H1 (cell line): ENCODE results near the gene PTGER3. TPM values are rescaled to one million over a fixed set of nuclear protein-coding genes. Genes with fewer than 3 reads are reported as not detected.

Experiments used
- CTCF ChIA-PET: fragments of 300-600 bp; sonication (Branson Sonifier 250); formaldehyde crosslinking; loops from one replicate; lab custom pipeline; 2021; ENCODE audit not compliant: partially characterized antibody; lab: Charles Lee
- POLR2A ChIA-PET: fragments of 300-600 bp; sonication (Branson Sonifier 250); formaldehyde crosslinking; loops from one replicate; lab custom pipeline; 2021; ENCODE audit warnings: inconsistent platforms; ENCODE audit not compliant: partially characterized antibody; lab: Charles Lee
- DNase-seq, 2 experiments: peaks; one replicate each; pipeline versions ENCODE4 v3.0.0 to v3.0.0-alpha.2; 2010 to 2022; ENCODE audit warnings: low spot score in 2 of 2, low read depth in 1 of 2, mixed read lengths in 1 of 2
- FAIRE-seq: peaks from 2 replicates; lab custom pipeline; 2011; peaks lifted over from hg19 to GRCh38; lab: Jason Lieb, UNC
- H2AFZ ChIP-seq: 2 replicates; pipeline ENCODE4 v1.8.1; 2012; ENCODE audit warnings: low read length, inconsistent platforms
- H2AK5ac ChIP-seq: 2 replicates; pipeline ENCODE4 v1.6.1; 2013; ENCODE audit warnings: low read depth, low read length
- H2BK120ac ChIP-seq: replicated peaks from 2 replicates; pipeline ENCODE3; 2013; ENCODE audit warnings: low read depth, low read length, inconsistent platforms
- H2BK12ac ChIP-seq: 2 replicates; pipeline ENCODE4 v1.6.1; 2013; ENCODE audit warnings: low read depth, low read length
- H2BK15ac ChIP-seq: 2 replicates; pipeline ENCODE4 v1.6.1; 2013; ENCODE audit warnings: low read length
- H2BK20ac ChIP-seq: 2 replicates; pipeline ENCODE4 v1.6.1; 2013; ENCODE audit warnings: low read length
- H2BK5ac ChIP-seq: 2 replicates; pipeline ENCODE4 v1.6.1; 2013; ENCODE audit warnings: low read depth, low read length
- H3K14ac ChIP-seq: 2 replicates; pipeline ENCODE4 v1.6.1; 2013; ENCODE audit warnings: inconsistent platforms; ENCODE audit not compliant: insufficient read length
- H3K18ac ChIP-seq: 2 replicates; pipeline ENCODE4 v1.6.1; 2013; ENCODE audit warnings: low read length; ENCODE audit errors: extremely low read depth
- H3K23ac ChIP-seq: 2 replicates; pipeline ENCODE4 v1.6.1; 2013; ENCODE audit warnings: inconsistent platforms; ENCODE audit not compliant: insufficient read length
- H3K23me2 ChIP-seq: 2 replicates; pipeline ENCODE4 v1.6.1; 2013; ENCODE audit warnings: low read depth, low read length
- H3K27ac ChIP-seq: 2 replicates; pipeline ENCODE4 v1.6.1; 2011; ENCODE audit warnings: low read depth, low read length, inconsistent platforms
- H3K27me3 ChIP-seq, 4 experiments: replicated peaks in 1 of 4; 1 replicate in 1 of 4; 2 replicates in 3 of 4; pipeline versions ENCODE4 v1.6.1 to v1.8.1; 2011 to 2013; ENCODE audit warnings: low read length in 3 of 4, mild to moderate bottlenecking in 3 of 4, inconsistent platforms in 2 of 4, mixed read lengths in 2 of 4, moderate library complexity in 1 of 4; ENCODE audit not compliant: control insufficient read depth in 3 of 4, insufficient read depth in 3 of 4; ENCODE audit errors: extremely low read depth in 1 of 4
- H3K36me3 ChIP-seq, 4 experiments: 2 replicates each; pipeline versions ENCODE4 v1.6.1 to v1.8.1; 2011 to 2013; ENCODE audit warnings: mild to moderate bottlenecking in 4 of 4, low read length in 3 of 4, moderate library complexity in 2 of 4, control low read depth in 1 of 4, inconsistent platforms in 1 of 4; ENCODE audit not compliant: insufficient read depth in 4 of 4, control insufficient read depth in 2 of 4
- H3K4ac ChIP-seq: replicated peaks from 2 replicates; pipeline ENCODE3; 2013; ENCODE audit warnings: low read length, low read depth, mixed read lengths, inconsistent platforms; ENCODE audit not compliant: insufficient read length
- H3K4me1 ChIP-seq, 4 experiments: replicated peaks in 1 of 4; 1 replicate in 1 of 4; 2 replicates in 3 of 4; pipeline versions ENCODE4 v1.6.1 to v1.8.1; 2011 to 2013; ENCODE audit warnings: low read length in 3 of 4, inconsistent platforms in 2 of 4, mixed read lengths in 1 of 4; ENCODE audit not compliant: insufficient read depth in 4 of 4, control insufficient read depth in 3 of 4
- H3K4me2 ChIP-seq, 2 experiments: 2 replicates each; pipeline versions ENCODE4 v1.6.1 to v1.8.1; 2011 to 2013; ENCODE audit warnings: low read depth in 2 of 2, low read length in 2 of 2, control low read depth in 1 of 2, inconsistent platforms in 1 of 2, mild to moderate bottlenecking in 1 of 2; ENCODE audit not compliant: insufficient read depth in 1 of 2
- H3K4me3 ChIP-seq, 4 experiments: fragments of 200-600, 300-600 bp in 1 of 4; sonication (generic), shearing (Covaris generic), sonication (Bioruptor Twin) in 1 of 4; 2 replicates each; pipeline versions ENCODE4 v1.5.1 to v1.8.1; 2011 to 2016; ENCODE audit warnings: low read length in 4 of 4, low read depth in 3 of 4, control low read depth in 2 of 4, inconsistent platforms in 2 of 4, mild to moderate bottlenecking in 2 of 4, mixed read lengths in 1 of 4, moderate library complexity in 1 of 4; ENCODE audit not compliant: insufficient read depth in 2 of 4; ENCODE audit errors: extremely low read depth in 1 of 4
- H3K56ac ChIP-seq: replicated peaks from 2 replicates; pipeline ENCODE3; 2013; ENCODE audit warnings: low read depth, mild to moderate bottlenecking, mixed read lengths, low read length, inconsistent platforms; ENCODE audit not compliant: insufficient read length
- H3K79me1 ChIP-seq: 2 replicates; pipeline ENCODE4 v1.6.1; 2013; ENCODE audit warnings: low read depth, low read length, control low read depth
- H3K79me2 ChIP-seq, 2 experiments: 2 replicates each; pipeline versions ENCODE4 v1.6.1 to v1.8.1; 2012 to 2013; ENCODE audit warnings: low read length in 2 of 2, mild to moderate bottlenecking in 2 of 2, inconsistent platforms in 1 of 2; ENCODE audit not compliant: insufficient read depth in 2 of 2, control insufficient read depth in 1 of 2
- H3K9ac ChIP-seq, 4 experiments: replicated peaks in 1 of 4; 1 replicate in 1 of 4; 2 replicates in 3 of 4; pipeline versions ENCODE4 v1.6.1 to v1.8.1; 2011 to 2013; ENCODE audit warnings: low read depth in 3 of 4, low read length in 3 of 4, control low read depth in 2 of 4, mild to moderate bottlenecking in 2 of 4, moderate library complexity in 2 of 4, inconsistent platforms in 1 of 4; ENCODE audit errors: extremely low read depth in 1 of 4
- H3K9me3 ChIP-seq, 2 experiments: 2 replicates each; pipeline versions ENCODE4 v1.6.1 to v1.8.1; 2012 to 2013; ENCODE audit warnings: mild to moderate bottlenecking in 2 of 2, moderate library complexity in 2 of 2, control low read depth in 1 of 2, inconsistent platforms in 1 of 2, low read depth in 1 of 2, low read length in 1 of 2, mixed read lengths in 1 of 2; ENCODE audit not compliant: insufficient read depth in 2 of 2
- H4K20me1 ChIP-seq, 2 experiments: replicated peaks in 1 of 2; 2 replicates each; pipeline versions ENCODE3 to v1.8.1; 2011 to 2013; ENCODE audit warnings: inconsistent platforms in 2 of 2, low read length in 2 of 2, mild to moderate bottlenecking in 1 of 2; ENCODE audit not compliant: insufficient read depth in 2 of 2, control insufficient read depth in 1 of 2
- H4K5ac ChIP-seq: 2 replicates; pipeline ENCODE4 v1.6.1; 2013; ENCODE audit warnings: low read length, low read depth, mixed read lengths, inconsistent platforms; ENCODE audit not compliant: insufficient read length
- H4K8ac ChIP-seq: 2 replicates; pipeline ENCODE4 v1.8.0; 2013; ENCODE audit warnings: mild to moderate bottlenecking, moderate library complexity, low read length, inconsistent platforms; ENCODE audit not compliant: insufficient read depth; ENCODE audit errors: extremely low read depth
- H4K91ac ChIP-seq: replicated peaks from 2 replicates; pipeline ENCODE3; 2013; ENCODE audit warnings: low read length, mixed read lengths, inconsistent platforms; ENCODE audit not compliant: insufficient read length
- HDAC6 ChIP-seq: IDR thresholded peaks from one replicate; pipeline ENCODE4 v1.7.1; 2012; ENCODE audit warnings: low read depth, mild to moderate bottlenecking, inconsistent platforms, low read length, moderate library complexity
- KDM5A ChIP-seq: fragments of 200-600 bp; IDR thresholded peaks from 2 replicates; pipeline ENCODE4 v1.7.1; 2012; ENCODE audit warnings: mild to moderate bottlenecking, low read length, inconsistent platforms, mixed read lengths
- MAFK ChIP-seq: IDR thresholded peaks from 2 replicates; pipeline ENCODE4 v1.6.1; 2012; ENCODE audit warnings: low read depth, mild to moderate bottlenecking, improper control_type of control experiment, low read length
- SAP30 ChIP-seq: fragments of 300-600 bp; sonication (generic); IDR thresholded peaks from 2 replicates; pipeline ENCODE4 v1.7.1; 2012; ENCODE audit warnings: low read length, moderate library complexity, mild to moderate bottlenecking, inconsistent platforms; ENCODE audit not compliant: insufficient read depth, insufficient replicate concordance
- SP2 ChIP-seq: IDR thresholded peaks from 2 replicates; pipeline ENCODE4 v1.6.1; 2012; ENCODE audit warnings: mild to moderate bottlenecking, low read length, inconsistent platforms
- TAF7 ChIP-seq: optimal IDR thresholded peaks from 2 replicates; pipeline ENCODE3; 2011; ENCODE audit warnings: low read depth, mild to moderate bottlenecking, inconsistent platforms, low read length, moderate library complexity, borderline replicate concordance
- WGBS, 2 experiments: shearing (Covaris generic) in 1 of 2; methylation state at CpG; one replicate each; pipeline versions ENCODE4 v1.1.6 to v1.1.7; 2013 to 2015; ENCODE audit warnings: low lambda C conversion rate in 2 of 2, mixed read lengths in 2 of 2, inconsistent platforms in 1 of 2, low coverage in 1 of 2, missing lambda C conversion rate in 1 of 2; ENCODE audit not compliant: insufficient replicate concordance in 2 of 2, insufficient coverage in 1 of 2, insufficient read length in 1 of 2; ENCODE audit errors: extremely low coverage in 1 of 2, missing lambda C conversion rate in 1 of 2; 5-methylcytosine and 5-hydroxymethylcytosine counted together
- polyA plus RNA-seq, 7 experiments: library from polyadenylated mRNA; depleted of rRNA in 3 of 7; stranded (reverse) in 5 of 7; unstranded in 2 of 7; fragments of >200 nt in 5 of 7; fragments of 200-250 nt in 2 of 7; gene quantifications; 1 replicate in 5 of 7; 2 replicates in 1 of 7; 4 replicates in 1 of 7; pipeline versions ENCODE4 v1.2.1 to v1.2.3, GENCODE V29; 2011 to 2013; ENCODE audit warnings: missing spikeins in 2 of 7, mixed read lengths in 2 of 7
- total RNA-seq: library from RNA; stranded (reverse); fragmentation: NEBNext Ultra II Directional; extraction: Animal tissue kit (Norgen Biotek cat#: 25700); gene quantifications from 2 replicates; pipeline ENCODE4 v1.2.1, GENCODE V29; 2021
- TF ChIP-seq, protein P1 (sequence below): IDR thresholded peaks from 2 replicates; pipeline ENCODE4 v1.6.1; 2011; ENCODE audit warnings: low read length, improper control_type of control experiment
- TF ChIP-seq, protein P2 (sequence below): IDR thresholded peaks from 2 replicates; pipeline ENCODE4 v1.6.1; 2011; ENCODE audit warnings: low read depth, mild to moderate bottlenecking, low read length; ENCODE audit not compliant: insufficient read depth

The PTGER3 gene
- total and polyA plus RNA-seq, 2 of the 8 experiments (the other 6 are each of a cell fraction or from before 2014, with no cell fraction given): 0.38 to 0.82 TPM

DNA sequence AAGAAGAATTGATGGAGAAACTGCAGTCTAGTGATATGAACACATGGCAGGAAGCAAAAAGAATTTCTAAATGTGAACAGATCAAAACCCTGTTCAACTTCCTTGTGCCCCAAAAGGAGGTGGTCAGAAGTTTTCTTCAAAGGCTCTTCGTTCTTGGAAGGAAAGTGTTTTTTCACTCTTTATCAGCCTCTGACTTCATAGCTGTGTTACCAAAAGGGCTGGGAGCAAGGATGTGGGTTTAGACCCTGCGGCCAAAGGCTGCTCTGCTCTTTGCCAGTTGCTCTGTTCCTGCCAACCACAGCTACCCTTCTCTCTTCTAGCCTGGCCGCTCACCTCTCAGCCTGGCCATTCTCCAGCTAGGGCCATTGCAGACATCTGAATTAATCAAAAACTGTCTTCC, 53.8 kb downstream of the PTGER3 start:
- no peak overlapping the region for H2BK5ac ChIP-seq
- POLR2A ChIA-PET: no interaction called here
- H4K91ac ChIP-seq: no peak overlapping the region
- 86% methylated on average over 3 of the region's 3 CpGs; no CpG with 5 or more reads in 1 of the 2 experiments for WGBS, 2 experiments
- H3K4ac ChIP-seq: no peak overlapping the region
- TF ChIP-seq, protein P1, sequence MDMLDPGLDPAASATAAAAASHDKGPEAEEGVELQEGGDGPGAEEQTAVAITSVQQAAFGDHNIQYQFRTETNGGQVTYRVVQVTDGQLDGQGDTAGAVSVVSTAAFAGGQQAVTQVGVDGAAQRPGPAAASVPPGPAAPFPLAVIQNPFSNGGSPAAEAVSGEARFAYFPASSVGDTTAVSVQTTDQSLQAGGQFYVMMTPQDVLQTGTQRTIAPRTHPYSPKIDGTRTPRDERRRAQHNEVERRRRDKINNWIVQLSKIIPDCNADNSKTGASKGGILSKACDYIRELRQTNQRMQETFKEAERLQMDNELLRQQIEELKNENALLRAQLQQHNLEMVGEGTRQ: no peak
- TF ChIP-seq MAFK (no peak), KDM5A (no peak), SP2 (no peak), TAF7 (no peak), SAP30 (no peak), HDAC6 (no peak)
- TF ChIP-seq, protein P2, sequence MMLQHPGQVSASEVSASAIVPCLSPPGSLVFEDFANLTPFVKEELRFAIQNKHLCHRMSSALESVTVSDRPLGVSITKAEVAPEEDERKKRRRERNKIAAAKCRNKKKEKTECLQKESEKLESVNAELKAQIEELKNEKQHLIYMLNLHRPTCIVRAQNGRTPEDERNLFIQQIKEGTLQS: no peak
- H3K14ac ChIP-seq: no peak overlapping the region
- no peak overlapping the region for H4K5ac ChIP-seq
- H3K23ac ChIP-seq: no peak overlapping the region
- H2BK120ac ChIP-seq: no peak overlapping the region
- H3K27ac ChIP-seq: no peak overlapping the region
- H3K27me3 ChIP-seq: no peaks in the 10 kb centered on the region
- no peak overlapping the region for H3K9ac ChIP-seq
- no peaks in the 10 kb centered on the region for H3K79me1 ChIP-seq
- no peaks in the 10 kb centered on the region for H3K9me3 ChIP-seq
- no peak overlapping the region for H2BK12ac ChIP-seq
- H2BK20ac ChIP-seq: no peak overlapping the region
- DNase-seq: no peak
- H4K20me1 ChIP-seq: no peaks in the 10 kb centered on the region
- no peak overlapping the region for H3K56ac ChIP-seq
- H3K4me1 ChIP-seq: no peaks in the 10 kb centered on the region
- no peaks in the 10 kb centered on the region for H3K23me2 ChIP-seq
- H2AFZ ChIP-seq: no peak overlapping the region
- no peak for FAIRE-seq
- H3K4me3 ChIP-seq: no peak overlapping the region
- H3K79me2 ChIP-seq: no peaks in the 10 kb centered on the region
- no peak overlapping the region for H3K18ac ChIP-seq
- no peaks in the 10 kb centered on the region for H3K36me3 ChIP-seq
- CTCF ChIA-PET: interaction anchor here (1.0 to 2.1 kb wide), 2 partner anchors 14 to 155 kb away, joined by 3 to 6 read pairs; no protein-coding TSS in a partner anchor
- H2AK5ac ChIP-seq: no peak overlapping the region
- no peak overlapping the region for H4K8ac ChIP-seq
- H2BK15ac ChIP-seq: no peak overlapping the region
- no peak overlapping the region for H3K4me2 ChIP-seq
